PFSK-1 (cell line): ENCODE measurements around the gene GPR176.

ENCODE experiments used
- FOXP2 ChIP-seq: optimal IDR thresholded peaks from 2 replicates; pipeline ENCODE3; 2011; ENCODE audit warnings: borderline replicate concordance, control low read depth, inconsistent platforms; ENCODE audit not compliant: insufficient read depth; ENCODE audit errors: extremely low read length, extremely low read depth
- POLR2AphosphoS5 ChIP-seq: IDR thresholded peaks from 2 replicates; pipeline ENCODE4 v1.6.1; 2012; ENCODE audit warnings: low read depth, mild to moderate bottlenecking, control low read depth, low read length, moderate library complexity
- REST ChIP-seq, 2 experiments: IDR thresholded peaks; 2 replicates each; pipeline versions ENCODE4 v1.6.1 to v1.8.0; 2011 to 2012; ENCODE audit warnings: low read depth in 2 of 2, low read length in 2 of 2, control low read depth in 1 of 2, inconsistent platforms in 1 of 2, mild to moderate bottlenecking in 1 of 2, moderate library complexity in 1 of 2; ENCODE audit not compliant: insufficient read depth in 1 of 2
- SIN3A ChIP-seq: IDR thresholded peaks from 2 replicates; pipeline ENCODE4 v1.6.1; 2012; ENCODE audit warnings: mild to moderate bottlenecking, low read length, moderate library complexity, borderline replicate concordance; ENCODE audit not compliant: insufficient read depth
- TAF1 ChIP-seq: IDR thresholded peaks from 2 replicates; pipeline ENCODE4 v1.6.1; 2012; ENCODE audit warnings: low read length, control low read depth, borderline replicate concordance; ENCODE audit not compliant: insufficient read depth

Gene GPR176

GRCh38 chr15:39770748-39771689 lies 149.0 kb downstream of the GPR176 start:
- no peak for TF ChIP-seq REST (IDR thresholded peaks at IDR 0.05; ENCODE audit: insufficient read depth in 1 of 2, low read depth in 2 of 2, low read length in 2 of 2)
- TF ChIP-seq FOXP2, result no peak
- TF ChIP-seq SIN3A, result no peak
- TF ChIP-seq TAF1, result no peak
- no peak for TF ChIP-seq POLR2AphosphoS5

- no peak for TF ChIP-seq FOXP2
Observed at GRCh38 chr15:39767921-39768320, 152.1 kb downstream of the GPR176 start.

GRCh38 chr15:39761006-39761405 lies 159.1 kb downstream of the GPR176 start:
- TF ChIP-seq FOXP2 (no peak), REST (IDR thresholded peaks at IDR 0.05; ENCODE audit: insufficient read depth in 1 of 2, low read depth in 2 of 2, low read length in 2 of 2) (no peak), POLR2AphosphoS5 (no peak), SIN3A (no peak), TAF1 (no peak)

- TF ChIP-seq SIN3A (no peak), REST (IDR thresholded peaks at IDR 0.05; ENCODE audit: insufficient read depth in 1 of 2, low read depth in 2 of 2, low read length in 2 of 2) (no peak), FOXP2 (no peak), POLR2AphosphoS5 (no peak), TAF1 (no peak)
Observed at GRCh38 chr15:39756806-39757522, 163.1 kb downstream of the GPR176 start.

GRCh38 chr15:39752991-39753390 lies 167.1 kb downstream of the GPR176 start:
- no peak for TF ChIP-seq REST (IDR thresholded peaks at IDR 0.05; ENCODE audit: insufficient read depth in 1 of 2, low read depth in 2 of 2, low read length in 2 of 2)
- TF ChIP-seq SIN3A, result no peak
- no peak for TF ChIP-seq FOXP2
- no peak for TF ChIP-seq TAF1
- no peak for TF ChIP-seq POLR2AphosphoS5
